ENCODE data around the gene E2F4. TPM values are rescaled to one million over a fixed set of nuclear protein-coding genes. Genes with fewer than 3 reads are reported as not detected.

Gene E2F4
- total RNA-seq, 1 experiment from 2014 or later, result 96.0 TPM

GRCh38 chr16:67242138-67242730 lies 50.3 kb downstream of the E2F4 start:
- no TSS peak for BruUV-seq (replicated peaks)
- no peak overlapping the region for H3K4me3 ChIP-seq (ENCODE audit: low read depth, low read length, poor library complexity, severe bottlenecking)
- H3K27me3 ChIP-seq (replicated peaks; ENCODE audit: insufficient read depth, low read depth, low read length, poor library complexity), result no peaks in the 10 kb centered on the region
- no peak for DNase-seq (ENCODE audit: low spot score)
- no peak for TF ChIP-seq EZH2 (IDR thresholded peaks at IDR 0.05; ENCODE audit: borderline replicate concordance, low read depth, low read length, poor library complexity, severe bottlenecking)
- TF ChIP-seq CTCF (conservative IDR thresholded peaks at IDR 0.05; ENCODE audit: low read depth, low read length), result no peak
- CTCF ChIA-PET, result no interaction called here
- H3K36me3 ChIP-seq (ENCODE audit: insufficient read depth, low read length, poor library complexity, severe bottlenecking), result peaks cover 12% of the 10 kb centered on the region
- peak overlapping the region; percentile 80 for H3K27ac ChIP-seq (ENCODE audit: low read depth, low read length, poor library complexity, severe bottlenecking)
- H3K9me3 ChIP-seq (ENCODE audit: low read depth, low read length, poor library complexity, severe bottlenecking), result no peaks in the 10 kb centered on the region
- POLR2A ChIA-PET (ENCODE audit: low non-redundant PET), result no interaction called here
- peaks cover 48% of the 10 kb centered on the region for H3K4me1 ChIP-seq (ENCODE audit: insufficient read depth, low read length, poor library complexity, severe bottlenecking)
- intact Hi-C loops (cut with micrococcal nuclease; ENCODE audit: unreplicated experiment), result no loop called here

GRCh38 chr16:67243481-67243880 lies 51.5 kb downstream of the E2F4 start:
- DNase-seq (ENCODE audit: low spot score), result peak; percentile 37
- no peaks in the 10 kb centered on the region for H3K9me3 ChIP-seq (ENCODE audit: low read depth, low read length, poor library complexity, severe bottlenecking)
- CTCF ChIA-PET, result no interaction called here
- peaks cover 58% of the 10 kb centered on the region for H3K4me1 ChIP-seq (ENCODE audit: insufficient read depth, low read length, poor library complexity, severe bottlenecking)
- TF ChIP-seq EZH2 (IDR thresholded peaks at IDR 0.05; ENCODE audit: borderline replicate concordance, low read depth, low read length, poor library complexity, severe bottlenecking), result no peak
- no peak for TF ChIP-seq CTCF (conservative IDR thresholded peaks at IDR 0.05; ENCODE audit: low read depth, low read length)
- POLR2A ChIA-PET (ENCODE audit: low non-redundant PET), result interaction anchor here (0.6 kb wide), 1 partner anchor 12 kb away, joined by 3 read pairs; no protein-coding TSS in a partner anchor
- peaks cover 2% of the 10 kb centered on the region for H3K36me3 ChIP-seq (ENCODE audit: insufficient read depth, low read length, poor library complexity, severe bottlenecking)
- H3K27me3 ChIP-seq (replicated peaks; ENCODE audit: insufficient read depth, low read depth, low read length, poor library complexity), result no peaks in the 10 kb centered on the region
- H3K27ac ChIP-seq (ENCODE audit: low read depth, low read length, poor library complexity, severe bottlenecking), result peak overlapping the region; percentile 79
- no TSS peak for BruUV-seq (replicated peaks)
- H3K4me3 ChIP-seq (ENCODE audit: low read depth, low read length, poor library complexity, severe bottlenecking), result no peak overlapping the region
- intact Hi-C loops (cut with micrococcal nuclease; ENCODE audit: unreplicated experiment), result no loop called here

- Histone ChIP-seq H3K27ac (ENCODE audit: low read depth, low read length, poor library complexity, severe bottlenecking) (peak overlapping the region; percentile 79), H3K9me3 (ENCODE audit: low read depth, low read length, poor library complexity, severe bottlenecking) (no peaks in the 10 kb centered on the region), H3K36me3 (ENCODE audit: insufficient read depth, low read length, poor library complexity, severe bottlenecking) (no peaks in the 10 kb centered on the region), H3K27me3 (replicated peaks; ENCODE audit: insufficient read depth, low read depth, low read length, poor library complexity) (no peaks in the 10 kb centered on the region), H3K4me1 (ENCODE audit: insufficient read depth, low read length, poor library complexity, severe bottlenecking) (peaks cover 67% of the 10 kb centered on the region), H3K4me3 (ENCODE audit: low read depth, low read length, poor library complexity, severe bottlenecking) (no peak overlapping the region)
- peak; percentile 95 for DNase-seq (ENCODE audit: low spot score)
- ChIA-PET CTCF (interaction anchor here (0.5 to 1.1 kb wide), 4 partner anchors 44 to 287 kb away, joined by 3 to 8 read pairs (median 6); no protein-coding TSS in a partner anchor), POLR2A (ENCODE audit: low non-redundant PET) (interaction anchor here (0.6 kb wide), 1 partner anchor 266 kb away, joined by 4 read pairs; no protein-coding TSS in a partner anchor)
- BruUV-seq (replicated peaks), result no TSS peak
- intact Hi-C loops (cut with micrococcal nuclease; ENCODE audit: unreplicated experiment), result no loop called here
- TF ChIP-seq EZH2 (IDR thresholded peaks at IDR 0.05; ENCODE audit: borderline replicate concordance, low read depth, low read length, poor library complexity, severe bottlenecking), result no peak
- no peak for TF ChIP-seq CTCF (conservative IDR thresholded peaks at IDR 0.05; ENCODE audit: low read depth, low read length)
Observed at GRCh38 chr16:67244387-67245185, 52.6 kb downstream of the E2F4 start.

Data from A673 (cell line).